Measurements from ENCODE around the gene TMEM190.
A peak's percentile ranks its signal among the peaks of the same experiment; 100 is the strongest.

Gene TMEM190

DNA sequence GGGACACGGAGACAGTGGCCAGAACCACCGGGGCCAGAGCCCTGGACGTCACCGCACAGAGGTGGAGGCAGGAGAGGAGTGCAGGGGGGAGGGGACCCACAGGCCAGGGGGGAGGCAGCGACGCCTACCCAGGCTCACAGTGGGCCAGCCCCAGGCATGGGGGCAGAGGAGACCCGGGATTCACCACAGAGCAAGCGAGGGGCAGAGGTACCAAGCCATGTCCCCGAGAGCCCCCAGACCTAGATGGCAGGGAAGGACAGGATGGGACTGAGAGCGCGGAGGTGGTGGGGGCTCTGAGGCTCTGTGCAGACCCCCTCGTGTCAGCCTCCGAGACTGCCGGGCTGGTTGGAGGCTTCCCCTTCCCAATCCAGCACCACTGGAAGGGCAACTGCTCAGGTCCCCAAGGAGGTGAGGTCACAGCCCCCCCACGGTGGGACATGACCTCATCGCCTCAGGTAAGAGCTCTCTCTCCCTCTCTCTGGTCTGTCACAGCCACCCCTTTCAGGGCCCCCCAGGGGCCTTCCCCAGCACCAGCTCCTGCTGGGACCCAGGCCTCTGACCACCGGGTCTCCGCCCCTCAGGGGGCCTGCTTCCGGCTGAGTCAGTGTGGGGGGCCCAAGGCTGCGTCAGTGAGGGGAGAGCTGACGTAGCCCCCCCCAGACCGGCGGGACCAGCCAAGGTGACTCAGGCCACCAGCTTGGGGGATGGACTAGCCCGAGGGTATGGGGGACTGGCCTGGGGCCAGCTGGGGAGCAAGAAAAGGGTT, 4.1 kb upstream of the TMEM190 start:
- DNase-seq, result no peak

DNA sequence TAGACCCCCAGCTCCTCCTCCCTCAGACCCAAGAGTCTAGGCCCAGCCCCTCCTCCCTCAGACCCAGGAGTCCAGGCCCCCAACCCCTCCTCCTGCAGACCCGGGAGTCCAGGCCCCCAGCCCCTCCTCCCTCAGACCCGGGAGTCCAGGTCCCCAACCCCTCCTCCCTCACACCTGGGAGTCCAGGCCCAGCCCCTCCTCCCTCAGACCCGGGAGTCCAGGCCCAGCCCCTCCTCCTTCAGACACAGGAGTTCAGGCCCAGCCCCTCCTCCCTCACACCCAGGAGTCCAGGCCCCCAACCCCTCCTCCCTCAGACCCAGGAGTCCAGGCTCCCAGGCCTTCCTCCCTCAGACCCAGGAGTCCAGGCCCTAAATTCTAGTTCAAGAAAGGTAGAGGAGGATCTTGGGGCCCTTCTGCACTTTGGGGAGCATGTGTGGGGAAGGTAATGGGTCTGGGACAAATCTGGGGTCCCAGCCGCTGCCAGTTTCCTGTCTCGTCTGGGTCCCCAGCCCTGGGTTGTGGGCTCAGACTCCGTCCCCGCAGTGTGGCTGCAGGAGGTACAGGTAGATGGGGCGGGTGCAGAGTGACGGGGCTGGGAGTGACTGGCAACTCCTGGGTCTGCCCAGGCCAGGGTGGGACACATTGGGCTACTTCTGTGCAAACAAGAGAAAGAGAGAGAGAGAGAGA, 3.2 kb upstream of the TMEM190 start:
- no peak for DNase-seq

DNA sequence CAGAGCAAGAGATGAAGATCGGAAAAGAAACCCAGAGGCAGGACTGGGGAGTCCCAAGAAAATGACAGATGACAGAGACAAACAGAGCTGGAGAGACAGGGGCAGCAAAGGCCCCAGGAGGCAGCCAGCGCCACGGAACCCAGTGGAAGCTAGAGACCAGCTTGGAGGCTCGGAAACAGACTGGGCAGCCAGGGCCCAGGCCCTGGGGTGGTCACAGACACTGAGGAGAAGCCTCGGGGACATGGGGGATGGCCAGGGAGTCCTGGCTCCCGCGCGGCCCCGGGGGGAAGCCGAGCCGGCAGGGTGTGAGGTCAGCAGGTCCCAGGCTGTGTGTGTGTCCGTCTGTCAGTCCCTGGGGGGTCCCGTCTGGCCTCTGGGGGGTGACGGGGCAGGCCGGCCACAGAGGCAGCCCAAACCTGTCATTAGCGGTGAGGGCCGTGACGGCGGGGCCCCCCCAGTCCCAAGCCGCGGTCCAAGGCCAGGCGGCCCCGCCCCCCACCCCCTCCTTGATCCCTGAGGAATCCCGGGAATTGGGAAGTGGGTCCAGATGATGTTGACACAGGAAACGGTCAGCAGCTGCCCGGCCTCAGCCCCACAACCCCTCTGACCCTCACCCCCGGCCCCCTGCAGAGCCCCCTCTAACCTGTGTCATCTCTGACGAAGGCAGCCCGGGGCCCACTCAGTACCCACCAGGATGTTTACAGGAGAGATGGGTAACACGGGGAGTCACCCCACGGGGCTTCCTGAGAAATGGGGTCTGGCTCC, 2.5 kb upstream of the TMEM190 start:
- DNase-seq, result no peak

DNA sequence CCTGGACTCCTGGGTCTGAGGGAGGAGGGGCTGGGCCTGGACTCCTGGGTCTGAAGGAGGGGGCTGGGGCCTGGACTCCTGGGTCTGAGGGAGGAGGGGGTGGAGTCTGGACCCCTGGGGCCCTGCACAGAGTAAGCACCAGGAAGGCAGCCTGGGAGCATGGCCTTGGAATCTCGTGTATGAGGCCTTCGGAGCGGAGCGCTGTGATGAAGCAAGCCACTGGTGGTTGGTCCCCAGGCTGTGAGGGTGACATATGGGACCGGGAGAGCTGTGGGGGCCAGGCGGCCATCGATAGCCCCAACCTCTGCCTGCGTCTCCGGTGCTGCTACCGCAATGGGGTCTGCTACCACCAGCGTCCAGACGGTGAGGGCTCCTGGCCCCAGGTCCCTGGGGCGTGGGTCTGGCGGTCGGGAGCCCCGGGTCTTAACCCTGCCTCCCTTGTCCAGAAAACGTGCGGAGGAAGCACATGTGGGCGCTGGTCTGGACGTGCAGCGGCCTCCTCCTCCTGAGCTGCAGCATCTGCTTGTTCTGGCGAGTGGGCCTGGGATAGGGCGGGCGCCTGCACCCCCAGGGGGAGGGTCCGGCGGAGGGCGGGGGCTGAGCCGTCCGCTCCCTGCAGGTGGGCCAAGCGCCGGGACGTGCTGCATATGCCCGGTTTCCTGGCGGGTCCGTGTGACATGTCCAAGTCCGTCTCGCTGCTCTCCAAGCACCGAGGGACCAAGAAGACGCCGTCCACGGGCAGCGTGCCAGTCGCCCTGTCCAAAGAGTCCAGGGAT, 918 bp downstream of the TMEM190 start:
- no peak for DNase-seq

DNA sequence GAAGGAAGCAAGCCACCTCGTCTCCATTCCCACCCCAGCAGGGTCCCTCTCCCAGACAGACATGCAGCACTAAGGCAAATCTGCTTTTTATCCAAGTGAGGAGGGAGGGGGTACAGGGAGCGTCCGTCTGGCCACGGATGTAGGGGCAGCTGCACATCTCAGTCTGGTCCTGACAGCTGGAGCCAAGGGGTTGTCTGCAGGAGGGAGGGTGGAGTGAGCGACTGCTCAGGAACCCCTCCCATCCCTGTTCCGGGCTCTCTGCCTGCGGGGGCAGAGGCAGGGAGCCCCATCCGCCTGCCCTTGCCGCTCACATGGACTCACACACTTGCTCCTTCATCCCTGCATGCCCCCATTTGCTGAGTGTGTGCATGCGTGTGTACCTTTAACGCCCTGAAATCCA, 2.5 kb downstream of the TMEM190 start:
- no peak for DNase-seq

DNA sequence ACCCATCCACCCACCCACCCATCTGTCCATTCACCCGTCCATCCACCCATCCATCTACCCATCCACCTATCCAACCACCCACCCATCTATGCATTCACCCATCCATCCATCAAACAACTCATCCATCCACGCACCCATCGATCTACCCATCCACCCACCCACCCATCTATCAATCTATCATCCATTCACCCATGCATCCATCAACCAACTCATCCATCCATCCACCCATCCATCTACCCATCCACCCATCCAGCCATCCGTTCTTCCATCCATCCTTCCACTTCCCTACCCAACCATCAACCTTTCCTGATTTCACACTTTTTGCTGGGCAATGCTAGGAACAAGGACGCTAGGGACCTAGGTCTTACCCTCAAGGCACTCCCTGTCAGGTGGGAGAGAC, 5.4 kb downstream of the TMEM190 start:
- no peak for DNase-seq

DNA sequence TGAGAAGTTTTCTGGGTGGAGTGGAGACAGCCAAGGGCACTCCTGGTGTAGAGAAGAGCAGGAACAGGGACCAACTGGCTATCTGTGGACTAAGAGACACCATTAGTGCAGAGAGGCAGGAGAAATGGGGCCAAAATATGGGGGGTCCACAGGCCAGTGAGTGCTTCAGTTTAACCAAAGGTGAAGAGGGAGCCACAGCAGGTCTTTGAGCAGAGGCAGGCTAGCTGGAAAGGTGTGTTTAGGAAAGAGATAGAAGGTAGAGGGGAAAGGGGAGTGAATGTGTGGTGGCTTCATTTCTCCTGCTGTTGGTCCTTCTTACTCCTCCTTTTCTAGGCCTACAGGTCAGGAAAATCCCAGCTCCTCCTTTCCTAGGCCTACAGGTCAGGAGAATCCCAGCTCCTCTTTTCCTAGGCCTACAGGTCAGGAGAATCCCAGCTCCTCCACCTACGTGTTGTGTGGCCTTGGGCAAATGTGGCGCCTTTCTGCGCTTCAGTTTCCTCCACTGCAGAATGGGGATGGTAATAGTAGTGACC, 6.0 kb downstream of the TMEM190 start:
- no peak for DNase-seq

DNA sequence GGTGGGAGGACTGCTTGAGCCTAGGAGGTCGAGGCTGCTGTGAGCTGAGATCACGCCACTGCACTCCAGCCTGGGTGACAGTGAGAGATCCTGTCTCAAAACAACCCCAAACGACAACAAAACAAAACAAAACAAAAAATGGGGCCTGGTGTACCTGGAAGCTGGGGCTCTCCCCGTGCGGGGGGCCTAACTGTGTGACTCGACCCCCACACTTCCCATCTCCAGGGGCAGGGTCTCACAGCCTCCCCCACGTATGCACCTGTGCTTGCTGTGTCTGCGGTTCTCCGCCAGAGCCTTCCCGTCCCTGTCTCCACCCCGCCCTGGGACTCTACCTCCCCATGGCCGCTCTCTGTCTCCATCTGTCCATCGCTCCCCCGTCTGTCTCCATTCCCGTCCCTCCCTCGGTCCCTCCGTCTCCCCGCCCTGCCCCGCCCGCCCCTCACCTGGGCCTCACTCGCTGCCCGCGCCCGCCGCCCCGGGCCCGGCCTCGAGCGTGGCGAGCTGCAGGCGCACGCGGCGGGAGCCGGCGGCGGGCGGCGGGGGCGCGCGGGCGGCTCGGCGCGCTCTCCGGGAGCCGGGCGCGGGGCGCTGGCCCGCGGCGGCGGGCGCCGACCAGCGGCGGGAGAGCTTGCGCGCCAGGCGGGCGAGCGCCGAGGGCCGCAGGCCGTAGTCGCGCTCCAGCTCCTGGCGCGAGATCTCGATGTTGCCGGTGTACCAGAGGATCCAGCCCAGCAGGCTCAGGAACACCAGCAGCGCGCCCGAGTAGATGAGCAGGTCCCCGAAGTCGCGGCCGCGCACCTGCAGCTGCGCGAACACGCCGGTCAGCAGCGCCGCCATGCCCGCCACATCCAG, 6.9 kb downstream of the TMEM190 start:
- peak; percentile 36 to 41 for DNase-seq

DNA sequence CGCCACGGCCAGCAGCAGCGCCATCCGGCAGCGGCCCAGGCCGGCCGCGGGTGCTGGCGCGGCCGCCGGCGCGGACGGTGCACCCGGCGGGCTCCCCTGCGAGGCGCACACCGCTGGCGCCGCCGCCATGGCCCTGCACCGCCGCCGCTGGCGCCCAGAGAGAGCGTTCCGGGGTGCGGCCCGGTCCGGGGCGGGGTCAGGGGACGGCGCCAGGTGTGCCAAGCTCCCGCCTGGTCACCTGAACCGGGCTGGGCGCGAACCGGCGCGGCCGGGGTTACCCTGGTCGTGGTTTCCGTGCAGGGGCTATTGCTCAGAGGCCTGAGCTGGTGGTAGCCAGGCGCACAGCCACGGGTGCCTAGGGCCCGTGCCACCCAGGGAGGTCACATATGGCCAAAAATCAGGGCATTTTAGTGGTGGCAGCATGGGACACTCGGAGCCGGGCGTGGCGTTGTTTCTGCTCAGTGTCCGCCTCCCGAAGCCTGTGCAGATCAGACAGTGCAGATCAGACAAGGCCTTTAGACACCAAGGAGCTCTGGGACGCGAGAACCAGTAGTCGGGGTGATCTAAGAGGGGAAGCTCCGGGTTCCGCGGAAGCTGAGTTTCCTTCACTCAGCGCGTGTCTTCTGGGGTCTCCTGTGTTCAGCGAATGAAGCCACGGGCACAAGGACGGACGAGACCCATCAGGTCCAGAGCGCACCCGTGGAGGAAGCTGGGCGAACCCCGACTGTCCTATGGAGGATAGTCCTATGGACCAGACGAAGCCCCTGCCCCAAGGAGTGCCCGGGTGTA, 7.7 kb downstream of the TMEM190 start, which contains the start of gene TMEM238:
TSS of gene TMEM238 (minus strand) at position 162 of the 789 bp plus-strand sequence. CDS start at position 129, 33 bp downstream.
- peak in 1 of 2 donors; percentile 47 for DNase-seq

DNA sequence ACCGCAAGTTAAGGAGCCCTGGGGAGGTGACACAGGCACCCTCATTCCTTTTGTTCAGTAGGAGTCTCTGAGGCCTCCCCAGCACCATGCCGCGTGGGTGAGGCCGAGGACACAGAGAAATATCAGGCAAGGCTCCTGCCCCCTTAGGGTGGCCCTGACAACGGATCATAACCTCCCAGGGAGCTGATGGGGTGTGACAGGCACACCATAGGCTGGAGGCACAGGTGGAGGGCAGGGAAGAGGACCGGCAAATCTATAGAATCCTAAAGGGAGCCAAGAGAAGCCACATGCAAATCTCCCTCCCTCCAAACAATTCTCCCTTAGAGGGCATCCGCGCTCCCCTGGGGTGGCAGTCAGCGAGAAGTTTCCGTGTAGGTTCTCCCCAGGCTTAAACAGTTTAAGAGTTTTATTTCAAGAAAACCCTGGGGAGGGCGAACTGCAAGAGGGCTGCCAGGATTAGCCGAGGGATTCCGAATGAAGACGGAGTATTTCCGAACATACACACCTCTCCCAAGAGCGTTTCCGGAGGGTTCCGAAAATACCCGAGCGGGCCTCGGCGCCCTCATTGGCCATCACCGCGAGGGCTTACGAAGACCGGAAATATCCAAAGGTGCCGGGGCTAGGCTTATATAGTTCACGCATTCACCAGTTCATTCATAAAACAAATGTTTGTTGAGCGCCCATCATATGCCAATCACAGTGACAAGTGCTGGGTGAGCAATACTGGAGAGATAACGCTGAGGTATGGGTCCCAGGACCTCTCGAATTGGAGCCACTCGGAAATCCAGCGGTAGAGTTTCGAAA, 8.5 kb downstream of the TMEM190 start:
- DNase-seq, result peak; percentile 94 to 95

DNA sequence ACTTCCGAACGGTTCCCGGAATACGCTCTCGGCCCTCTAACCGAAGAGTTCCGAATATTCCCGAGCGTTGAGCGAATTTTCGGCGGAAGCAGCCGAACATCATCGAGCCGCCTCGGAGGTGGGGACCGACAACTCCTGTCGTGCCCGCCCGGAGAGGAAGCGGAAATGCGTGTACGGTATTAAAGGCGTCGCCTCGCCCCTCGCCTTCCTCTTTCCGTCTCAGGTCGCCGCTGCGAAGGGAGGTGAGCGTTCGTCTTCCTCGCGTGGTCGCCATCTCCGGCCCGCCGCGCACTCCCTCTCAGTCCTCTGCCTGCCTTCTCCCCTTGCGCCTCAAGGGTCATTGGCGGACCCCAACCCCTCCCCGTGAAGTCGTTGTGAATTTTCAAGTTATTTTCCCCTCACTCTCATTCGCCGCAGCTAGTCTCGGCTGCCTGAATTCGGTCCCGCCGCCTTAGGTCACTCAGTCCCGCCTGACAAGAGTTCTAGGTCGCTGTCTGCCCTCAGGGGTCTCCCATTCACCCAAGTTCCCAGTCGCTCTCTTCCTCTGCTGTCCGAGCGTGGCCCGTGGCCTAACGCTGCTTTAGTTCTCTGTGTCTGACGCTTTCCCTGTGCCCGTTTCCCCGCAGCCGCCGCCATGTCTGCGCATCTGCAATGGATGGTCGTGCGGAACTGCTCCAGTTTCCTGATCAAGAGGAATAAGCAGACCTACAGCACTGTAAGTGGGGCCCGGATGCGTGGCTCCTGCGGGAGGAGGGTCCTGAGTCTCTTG, 9.3 kb downstream of the TMEM190 start, which contains the start of gene RPL28:
TSS of gene RPL28 (plus strand) at position 209 of the 769 bp plus-strand sequence. CDS start at position 635, 426 bp downstream.
- DNase-seq, result peak; percentile 97 to 98

DNA sequence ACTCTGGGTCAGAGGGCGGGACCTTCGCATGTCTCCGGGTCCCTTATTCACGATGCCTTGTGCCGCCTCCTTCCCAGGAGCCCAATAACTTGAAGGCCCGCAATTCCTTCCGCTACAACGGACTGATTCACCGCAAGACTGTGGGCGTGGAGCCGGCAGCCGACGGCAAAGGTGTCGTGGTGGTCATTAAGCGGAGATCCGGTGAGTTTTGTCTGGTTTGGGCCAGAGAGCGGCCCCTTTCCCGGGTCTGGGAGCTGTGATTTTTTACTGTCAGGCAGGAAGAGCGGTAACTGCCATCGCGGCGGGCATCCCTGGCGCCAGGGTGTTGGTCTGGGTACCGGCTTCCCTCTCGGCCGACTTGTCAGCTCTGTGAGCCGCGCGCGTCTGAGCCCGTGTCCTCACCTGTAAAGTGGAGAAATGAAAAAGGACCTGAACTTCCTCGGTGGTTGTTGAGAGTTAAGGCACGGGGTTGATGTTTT, 9.9 kb downstream of the TMEM190 start:
- no peak for DNase-seq

DNA sequence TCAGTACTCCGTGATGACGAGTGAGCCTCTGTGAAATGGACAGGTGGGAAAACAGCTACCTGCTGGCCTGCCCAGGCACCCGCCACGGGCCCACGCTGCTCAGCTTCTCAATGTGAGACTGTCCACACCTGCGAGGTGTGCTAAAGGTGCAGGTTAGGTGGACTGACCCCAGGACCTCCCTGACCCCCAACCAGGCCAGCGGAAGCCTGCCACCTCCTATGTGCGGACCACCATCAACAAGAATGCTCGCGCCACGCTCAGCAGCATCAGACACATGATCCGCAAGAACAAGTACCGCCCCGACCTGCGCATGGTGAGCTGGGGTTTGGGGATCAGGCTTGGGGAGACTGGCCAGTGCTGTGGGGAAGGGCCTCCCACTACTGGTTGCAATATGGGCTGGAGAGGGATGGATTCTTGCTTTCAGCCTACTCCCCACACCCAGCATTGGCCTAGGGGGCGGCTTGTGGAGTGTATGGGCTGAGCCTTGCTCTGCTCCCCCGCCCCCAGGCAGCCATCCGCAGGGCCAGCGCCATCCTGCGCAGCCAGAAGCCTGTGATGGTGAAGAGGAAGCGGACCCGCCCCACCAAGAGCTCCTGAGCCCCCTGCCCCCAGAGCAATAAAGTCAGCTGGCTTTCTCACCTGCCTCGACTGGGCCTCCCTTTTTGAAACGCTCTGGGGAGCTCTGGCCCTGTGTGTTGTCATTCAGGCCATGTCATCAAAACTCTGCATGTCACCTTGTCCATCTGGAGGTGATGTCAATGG, 11.3 kb downstream of the TMEM190 start:
- no peak for DNase-seq

DNA sequence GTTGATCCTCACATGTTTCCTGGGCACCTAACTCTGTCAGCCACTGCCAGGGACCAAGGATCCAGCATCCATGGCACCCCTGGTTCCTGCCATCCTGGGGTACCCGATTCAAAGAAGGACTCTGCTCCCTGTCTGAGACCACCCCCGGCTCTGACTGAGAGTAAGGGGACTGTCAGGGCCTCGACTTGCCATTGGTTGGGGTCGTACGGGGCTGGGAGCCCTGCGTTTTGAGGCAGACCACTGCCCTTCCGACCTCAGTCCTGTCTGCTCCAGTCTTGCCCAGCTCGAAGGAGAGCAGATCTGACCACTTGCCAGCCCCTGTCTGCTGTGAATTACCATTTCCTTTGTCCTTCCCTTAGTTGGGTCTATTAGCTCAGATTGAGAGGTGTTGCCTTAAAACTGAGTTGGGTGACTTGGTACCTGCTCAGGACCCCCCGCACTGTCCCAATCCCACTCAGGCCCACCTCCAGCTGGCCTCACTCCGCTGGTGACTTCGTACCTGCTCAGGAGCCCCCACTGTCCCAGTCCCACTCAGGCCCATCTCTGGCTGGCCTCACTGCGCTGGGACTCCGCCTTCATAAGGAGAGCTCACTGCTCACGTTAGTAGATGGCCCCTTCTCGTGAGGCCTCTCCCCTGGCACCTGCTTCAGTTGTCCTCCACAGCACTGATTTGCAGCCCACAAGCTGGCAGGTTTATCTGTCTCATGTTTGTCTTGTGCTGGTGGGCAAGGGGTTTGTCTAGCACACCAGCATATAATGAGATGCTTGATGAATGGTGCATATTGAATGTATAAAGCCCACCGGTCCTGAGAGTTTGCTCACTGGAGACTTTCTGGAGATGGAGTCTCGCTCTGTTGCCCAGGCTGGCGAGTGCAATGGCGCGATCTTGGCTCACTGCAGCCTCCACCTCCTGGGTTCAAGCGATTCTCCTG, 13.0 kb downstream of the TMEM190 start:
- DNase-seq, result no peak

DNA sequence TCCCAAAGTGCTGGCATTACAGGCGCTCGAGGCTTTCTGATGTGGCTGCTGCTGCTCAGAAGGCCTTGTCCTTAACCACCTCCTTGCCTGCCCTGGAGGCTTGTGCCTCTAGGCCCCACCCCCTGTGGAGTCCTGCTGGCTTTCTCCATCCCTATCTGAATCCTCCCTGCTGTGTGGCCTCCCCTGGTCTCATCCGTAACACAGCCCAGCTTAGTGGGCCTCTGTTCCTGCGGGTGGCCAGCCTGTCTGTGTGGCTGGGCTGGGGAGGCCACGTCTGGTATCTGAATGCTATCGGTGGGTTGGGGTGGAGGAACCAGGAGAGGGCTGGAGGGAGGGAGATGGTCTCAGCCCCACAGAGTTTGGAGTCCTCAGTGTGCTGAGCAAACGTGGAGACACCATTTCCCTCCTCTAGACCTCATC, 13.8 kb downstream of the TMEM190 start:
- DNase-seq, result no peak

DNA sequence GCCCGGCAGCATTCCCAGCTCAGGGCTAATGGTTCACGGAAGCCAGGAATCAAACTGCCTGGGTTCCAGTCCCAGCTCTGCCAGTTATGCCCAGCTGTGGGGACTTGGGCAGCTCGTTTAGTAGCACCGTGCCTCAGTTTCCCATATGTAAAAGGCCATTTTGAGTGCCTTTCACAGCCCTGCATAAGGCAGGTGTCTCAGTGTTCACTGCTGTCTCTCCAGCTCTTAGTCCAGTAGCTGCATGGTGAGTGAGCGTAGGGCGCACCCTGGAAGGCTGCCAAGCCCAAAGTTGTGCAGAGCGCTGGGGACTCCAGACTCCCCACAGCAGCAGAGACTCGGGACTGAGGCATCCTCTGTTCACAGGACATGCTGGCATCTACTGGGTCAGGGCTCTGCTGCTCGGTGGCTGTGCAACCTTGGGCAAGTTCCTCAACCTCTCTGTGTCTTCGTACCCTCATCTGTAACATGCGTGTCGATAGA, 14.6 kb downstream of the TMEM190 start:
- no peak for DNase-seq

Data from stimulated activated CD4-positive, alpha-beta T cell treated with anti-CD3 and anti-CD28 coated beads, Interleukin-2, amount 100 ng/mL, for 48 hours (primary cell).